Measurements from ENCODE around the gene FREM1.

- TF ChIP-seq CTCF (IDR thresholded peaks at IDR 0.05; ENCODE audit: insufficient read depth, low read depth, low read length) = no peak
- no peak for TF ChIP-seq EZH2 (IDR thresholded peaks at IDR 0.05; ENCODE audit: insufficient read depth, low read length)
Measured at GRCh38 chr9:14686168-14686567, 224.1 kb downstream of the FREM1 start.
